ENCODE measurements around the gene WDR90. TPM values are rescaled to one million over a fixed set of nuclear protein-coding genes. Genes with fewer than 3 reads are reported as not detected.

Gene WDR90
- total and polyA plus RNA-seq, 10 of the 15 experiments (the other 5 are each of a cell fraction or from before 2014, with no cell fraction given) = 2.0 to 65.0 (median 16.7) TPM

DNA sequence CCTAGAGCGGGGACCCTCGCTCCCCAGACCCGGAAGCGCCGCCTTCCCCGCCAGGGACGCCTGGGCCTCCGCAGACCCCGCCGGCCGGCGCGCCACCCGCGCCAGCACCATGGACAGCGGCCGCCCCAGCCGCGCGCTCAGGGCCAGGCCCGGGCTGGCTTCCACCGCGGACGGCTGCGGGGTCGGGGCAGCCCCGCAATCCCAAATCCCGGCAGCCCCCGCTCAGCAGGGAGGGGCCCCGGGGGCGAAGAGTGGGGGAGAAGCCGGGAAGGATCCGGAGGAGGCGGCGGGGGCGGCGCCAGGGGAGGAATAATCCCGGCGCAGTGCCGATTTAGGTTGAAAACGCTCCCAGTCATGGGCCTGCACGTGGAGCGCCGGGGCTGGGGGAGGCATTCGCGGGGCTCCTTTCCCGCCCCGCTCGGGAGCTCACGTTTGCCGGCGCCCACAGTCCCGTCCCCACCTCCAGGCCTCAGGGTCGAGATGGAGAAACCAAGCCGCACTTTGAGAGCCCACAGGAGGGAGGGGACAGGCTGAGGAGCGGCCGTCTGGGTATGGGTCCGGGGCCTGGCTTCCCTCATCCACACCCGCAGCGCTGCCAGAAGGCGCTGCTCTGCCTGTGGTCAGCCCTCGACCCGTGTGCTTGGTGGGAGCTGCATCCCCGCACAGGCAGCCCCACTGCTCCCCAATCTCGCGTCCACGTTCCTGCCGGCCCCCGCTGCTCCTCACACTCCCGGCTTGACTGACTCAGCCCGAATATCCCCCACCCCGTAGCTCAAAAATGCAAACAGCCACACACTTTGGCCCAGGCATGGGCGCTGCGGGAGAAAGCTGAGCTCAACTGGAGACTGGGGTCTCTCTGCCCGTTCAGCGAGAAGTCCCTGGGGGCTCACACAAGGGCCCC lies 51.8 kb downstream of the WDR90 start (continued):
- TF ChIP-seq, protein P1, sequence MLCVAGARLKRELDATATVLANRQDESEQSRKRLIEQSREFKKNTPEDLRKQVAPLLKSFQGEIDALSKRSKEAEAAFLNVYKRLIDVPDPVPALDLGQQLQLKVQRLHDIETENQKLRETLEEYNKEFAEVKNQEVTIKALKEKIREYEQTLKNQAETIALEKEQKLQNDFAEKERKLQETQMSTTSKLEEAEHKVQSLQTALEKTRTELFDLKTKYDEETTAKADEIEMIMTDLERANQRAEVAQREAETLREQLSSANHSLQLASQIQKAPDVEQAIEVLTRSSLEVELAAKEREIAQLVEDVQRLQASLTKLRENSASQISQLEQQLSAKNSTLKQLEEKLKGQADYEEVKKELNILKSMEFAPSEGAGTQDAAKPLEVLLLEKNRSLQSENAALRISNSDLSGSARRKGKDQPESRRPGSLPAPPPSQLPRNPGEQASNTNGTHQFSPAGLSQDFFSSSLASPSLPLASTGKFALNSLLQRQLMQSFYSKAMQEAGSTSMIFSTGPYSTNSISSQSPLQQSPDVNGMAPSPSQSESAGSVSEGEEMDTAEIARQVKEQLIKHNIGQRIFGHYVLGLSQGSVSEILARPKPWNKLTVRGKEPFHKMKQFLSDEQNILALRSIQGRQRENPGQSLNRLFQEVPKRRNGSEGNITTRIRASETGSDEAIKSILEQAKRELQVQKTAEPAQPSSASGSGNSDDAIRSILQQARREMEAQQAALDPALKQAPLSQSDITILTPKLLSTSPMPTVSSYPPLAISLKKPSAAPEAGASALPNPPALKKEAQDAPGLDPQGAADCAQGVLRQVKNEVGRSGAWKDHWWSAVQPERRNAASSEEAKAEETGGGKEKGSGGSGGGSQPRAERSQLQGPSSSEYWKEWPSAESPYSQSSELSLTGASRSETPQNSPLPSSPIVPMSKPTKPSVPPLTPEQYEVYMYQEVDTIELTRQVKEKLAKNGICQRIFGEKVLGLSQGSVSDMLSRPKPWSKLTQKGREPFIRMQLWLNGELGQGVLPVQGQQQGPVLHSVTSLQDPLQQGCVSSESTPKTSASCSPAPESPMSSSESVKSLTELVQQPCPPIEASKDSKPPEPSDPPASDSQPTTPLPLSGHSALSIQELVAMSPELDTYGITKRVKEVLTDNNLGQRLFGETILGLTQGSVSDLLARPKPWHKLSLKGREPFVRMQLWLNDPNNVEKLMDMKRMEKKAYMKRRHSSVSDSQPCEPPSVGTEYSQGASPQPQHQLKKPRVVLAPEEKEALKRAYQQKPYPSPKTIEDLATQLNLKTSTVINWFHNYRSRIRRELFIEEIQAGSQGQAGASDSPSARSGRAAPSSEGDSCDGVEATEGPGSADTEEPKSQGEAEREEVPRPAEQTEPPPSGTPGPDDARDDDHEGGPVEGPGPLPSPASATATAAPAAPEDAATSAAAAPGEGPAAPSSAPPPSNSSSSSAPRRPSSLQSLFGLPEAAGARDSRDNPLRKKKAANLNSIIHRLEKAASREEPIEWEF (IDR thresholded peaks at IDR 0.05; ENCODE audit: insufficient replicate concordance, low read depth, low read length) = no peak
- TF ChIP-seq SUZ12 (IDR thresholded peaks at IDR 0.05; ENCODE audit: unreplicated experiment) (peak; percentile 38), NFYB (IDR thresholded peaks at IDR 0.05; ENCODE audit: insufficient read depth, low read depth, low read length) (no peak), POLR2AphosphoS5 (IDR thresholded peaks at IDR 0.05; ENCODE audit: low read length) (no peak)

DNA sequence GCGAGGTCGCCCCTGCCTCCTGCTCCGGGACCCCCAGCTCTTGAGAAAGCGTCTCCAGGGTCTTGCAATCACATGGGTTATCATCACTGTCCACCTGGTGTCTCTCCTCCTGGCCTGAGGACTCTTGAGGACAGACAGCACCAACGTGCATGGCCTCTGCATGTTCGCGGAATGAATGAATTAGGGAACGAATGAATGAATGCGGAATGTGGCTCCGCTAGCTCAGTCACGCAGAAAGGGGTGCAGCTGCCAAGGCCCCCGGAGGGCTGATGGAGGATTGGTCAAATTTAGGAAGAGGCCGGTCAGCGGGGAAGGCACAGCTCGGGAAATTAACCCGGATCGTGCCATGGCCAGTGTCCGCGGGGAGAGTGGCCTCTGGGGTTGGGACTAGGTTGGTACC lies 53.2 kb downstream of the WDR90 start:
- ChIA-PET POLR2A (no interaction called here), RAD21 (ENCODE audit: unreplicated experiment) (no interaction called here), SMC1A (ENCODE audit: uncharacterized antibody, unreplicated experiment) (no interaction called here), CTCF (no interaction called here)
- no TSS peak for BruUV-seq (replicated peaks)
- intact Hi-C loops (cut with micrococcal nuclease; ENCODE audit: unreplicated experiment) = no loop called here
- TF ChIP-seq TBL1XR1 (IDR thresholded peaks at IDR 0.05; ENCODE audit: low read depth, low read length) = no peak
- in situ Hi-C loops (cut with MboI) = no loop called here
- no peak for ATAC-seq
- Histone ChIP-seq H3K4me3 (no peak overlapping the region), H3K27ac (ENCODE audit: control insufficient read depth, insufficient read depth) (no peak overlapping the region), H3K27me3 (replicated peaks in 1 of 2; ENCODE audit: control insufficient read depth in 2 of 2, insufficient read depth in 2 of 2, low read length in 1 of 2) (peaks cover 0 to 11% of the 10 kb centered on the region in 2 experiments; a peak in 2 of 4 replicates), H4K20me1 (ENCODE audit: control insufficient read depth, insufficient read depth) (no peaks in the 10 kb centered on the region), H3K4me2 (ENCODE audit: control insufficient read depth, insufficient read depth) (no peak overlapping the region), H3K4me1 (ENCODE audit: control insufficient read depth, insufficient read depth, low read length) (no peaks in the 10 kb centered on the region), H3K9ac (ENCODE audit: control insufficient read depth, insufficient read depth, low read length) (no peak overlapping the region), H2AFZ (ENCODE audit: control insufficient read depth, low read depth, low read length) (no peak overlapping the region), H3K36me3 (ENCODE audit: control insufficient read depth in 2 of 2, insufficient read depth in 2 of 2, low read length in 1 of 2) (no peaks in the 10 kb centered on the region), H3K79me2 (ENCODE audit: control insufficient read depth, insufficient read depth, low read length) (no peaks in the 10 kb centered on the region), H3K9me3 (replicated peaks; ENCODE audit: control insufficient read depth, insufficient read depth, low read length) (no peaks in the 10 kb centered on the region)
- 54% methylated on average over 19 of the region's 19 CpGs for WGBS (ENCODE audit: insufficient coverage, insufficient replicate concordance, low lambda C conversion rate, missing lambda C conversion rate)
- no peak for FAIRE-seq
- DNase-seq (ENCODE audit: low read depth, low spot score) = no peak
